Small intestine (tissue), 7 donors: Measurements from ENCODE around the gene CCDC57. TPM values are rescaled to one million over a fixed set of nuclear protein-coding genes. Genes with fewer than 3 reads are reported as not detected.

Source experiments
- DNase-seq, 2 donors: peaks; one replicate each; pipeline versions ENCODE4 v3.0.0 to v3.0.0-alpha.2; 2013
- FAIRE-seq: peaks from 2 replicates; lab custom pipeline; 2012; peaks lifted over from hg19 to GRCh38; lab: Jason Lieb, UNC
- H3K27ac ChIP-seq, 3 donors: one replicate each; pipeline ENCODE4 v1.5.1; 2013; ENCODE audit warnings: low read length in 2 of 3, mild to moderate bottlenecking in 2 of 3, control low read depth in 1 of 3, inconsistent platforms in 1 of 3, low read depth in 1 of 3, moderate library complexity in 1 of 3
- H3K27me3 ChIP-seq, 3 donors: one replicate each; pipeline ENCODE4 v1.6.1; 2013; ENCODE audit warnings: low read length in 3 of 3, inconsistent platforms in 1 of 3; ENCODE audit not compliant: control insufficient read depth in 3 of 3, insufficient read depth in 3 of 3
- H3K36me3 ChIP-seq, 3 donors: one replicate each; pipeline ENCODE4 v1.6.1; 2013; ENCODE audit warnings: low read length in 3 of 3, inconsistent platforms in 1 of 3, low read depth in 1 of 3, mild to moderate bottlenecking in 1 of 3, moderate library complexity in 1 of 3; ENCODE audit not compliant: control insufficient read depth in 3 of 3, insufficient read depth in 2 of 3
- H3K4me1 ChIP-seq, 3 donors: one replicate each; pipeline ENCODE4 v1.6.1; 2013; ENCODE audit warnings: low read length in 2 of 3, inconsistent platforms in 1 of 3, low read depth in 1 of 3, mild to moderate bottlenecking in 1 of 3, moderate library complexity in 1 of 3; ENCODE audit not compliant: control insufficient read depth in 3 of 3, insufficient read depth in 2 of 3
- H3K4me3 ChIP-seq, 3 donors: one replicate each; pipeline ENCODE4 v1.5.1; 2013; ENCODE audit warnings: low read length in 3 of 3, control low read depth in 1 of 3, inconsistent platforms in 1 of 3, low read depth in 1 of 3, mild to moderate bottlenecking in 1 of 3, moderate library complexity in 1 of 3
- H3K9me3 ChIP-seq, 2 donors: one replicate each; pipeline ENCODE4 v1.6.1; 2013; ENCODE audit warnings: low read depth in 1 of 2, low read length in 1 of 2; ENCODE audit not compliant: control insufficient read depth in 2 of 2, insufficient read depth in 1 of 2
- WGBS, 3 donors: extraction: QIAGEN DNeasy Blood & Tissue Kit; methylation state at CpG; one replicate each; pipeline ENCODE4 v1.1.7; 2013; 5-methylcytosine and 5-hydroxymethylcytosine counted together
- polyA plus RNA-seq, 4 donors: library from polyadenylated mRNA; stranded (reverse) in 3 of 4; unstranded in 1 of 4; fragments of 200-250 nt in 3 of 4; fragments of 120-200 nt in 1 of 4; gene quantifications; one replicate each; pipeline versions ENCODE4 v1.2.1 to v1.2.3, GENCODE V29; 2013
- donor health status: healthy with polysubstance abuse.
- donor health status: control.
- donor health status: control.
- donor health status: Bipolar disorder and iron deficiency.
- donor health status: healthy.

The CCDC57 gene
- polyA plus RNA-seq, 4 donors = 36.7 to 97.3 (median 44.6) TPM

- Histone ChIP-seq H3K27me3 (no peaks in the 10 kb centered on the region), H3K4me1 (peaks cover 2 to 9% (median 3%) of the 10 kb centered on the region in 3 donors), H3K9me3 (no peaks in the 10 kb centered on the region), H3K36me3 (peaks cover 9 to 82% (median 18%) of the 10 kb centered on the region in 3 donors), H3K4me3 (no peak overlapping the region), H3K27ac (no peak overlapping the region)
- DNase-seq (no peak), FAIRE-seq (no peak)
- WGBS, 3 donors = 89 to 91% (median 91%) methylated on average over 26 to 28 of the region's 28 CpGs
Measured at GRCh38 chr17:82055965-82056728, 156.5 kb downstream of the CCDC57 start.

DNA sequence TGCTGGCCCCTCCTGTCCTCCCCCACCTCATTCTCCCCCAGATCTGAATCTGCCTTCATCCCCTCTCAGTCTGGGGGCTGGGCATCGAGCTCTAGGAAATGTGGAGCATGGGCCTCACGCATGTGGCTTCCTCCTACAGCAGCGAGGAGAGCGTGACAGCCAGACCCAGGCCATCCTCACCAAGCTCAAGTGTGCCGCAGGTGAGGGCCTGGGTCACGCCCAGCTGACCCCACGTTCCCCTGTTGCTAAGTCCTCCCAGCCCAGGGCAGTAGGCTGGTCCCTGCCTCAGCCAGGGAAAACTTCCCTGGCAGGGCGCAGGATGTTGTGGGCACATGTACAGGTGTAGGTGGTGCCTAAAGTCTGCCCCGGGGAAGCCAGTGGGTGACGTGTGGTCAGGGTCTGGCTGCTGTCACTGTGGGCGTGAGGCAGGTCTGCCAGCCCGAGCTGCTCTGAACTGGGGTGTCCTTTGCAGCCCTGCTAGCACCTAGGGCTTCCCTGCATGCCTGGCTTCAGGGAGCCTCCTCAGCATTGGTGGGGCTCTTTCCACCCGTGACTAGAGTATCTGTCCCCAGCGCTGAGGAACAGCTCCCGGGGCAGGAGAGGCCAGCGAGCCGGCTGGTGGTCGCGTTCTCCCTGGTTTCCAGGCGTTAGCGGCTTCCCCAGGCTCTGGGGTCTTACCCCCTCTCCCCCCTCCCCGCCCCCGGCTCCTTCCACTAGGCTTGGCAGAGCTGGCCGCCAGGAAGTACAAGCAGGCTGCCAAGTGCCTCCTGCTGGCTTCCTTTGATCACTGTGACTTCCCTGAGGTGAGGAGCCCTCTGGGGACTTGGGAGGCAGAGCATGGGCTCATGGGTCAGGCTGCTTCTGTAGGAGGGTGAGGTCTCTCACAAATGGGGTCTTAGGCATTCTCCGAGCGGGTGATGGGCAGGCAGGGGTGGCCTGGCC lies 157.3 kb downstream of the CCDC57 start:
- H3K4me3 ChIP-seq = no peak overlapping the region
- no peaks in the 10 kb centered on the region for H3K9me3 ChIP-seq
- 86 to 89% (median 86%) methylated on average over 17 to 26 of the region's 26 CpGs for WGBS, 3 donors
- H3K27ac ChIP-seq = no peak overlapping the region
- H3K27me3 ChIP-seq = no peaks in the 10 kb centered on the region
- no peak for FAIRE-seq
- peaks cover 2 to 15% (median 4%) of the 10 kb centered on the region in 3 donors for H3K4me1 ChIP-seq
- DNase-seq = no peak
- peaks cover 8 to 76% (median 18%) of the 10 kb centered on the region in 3 donors for H3K36me3 ChIP-seq

DNA sequence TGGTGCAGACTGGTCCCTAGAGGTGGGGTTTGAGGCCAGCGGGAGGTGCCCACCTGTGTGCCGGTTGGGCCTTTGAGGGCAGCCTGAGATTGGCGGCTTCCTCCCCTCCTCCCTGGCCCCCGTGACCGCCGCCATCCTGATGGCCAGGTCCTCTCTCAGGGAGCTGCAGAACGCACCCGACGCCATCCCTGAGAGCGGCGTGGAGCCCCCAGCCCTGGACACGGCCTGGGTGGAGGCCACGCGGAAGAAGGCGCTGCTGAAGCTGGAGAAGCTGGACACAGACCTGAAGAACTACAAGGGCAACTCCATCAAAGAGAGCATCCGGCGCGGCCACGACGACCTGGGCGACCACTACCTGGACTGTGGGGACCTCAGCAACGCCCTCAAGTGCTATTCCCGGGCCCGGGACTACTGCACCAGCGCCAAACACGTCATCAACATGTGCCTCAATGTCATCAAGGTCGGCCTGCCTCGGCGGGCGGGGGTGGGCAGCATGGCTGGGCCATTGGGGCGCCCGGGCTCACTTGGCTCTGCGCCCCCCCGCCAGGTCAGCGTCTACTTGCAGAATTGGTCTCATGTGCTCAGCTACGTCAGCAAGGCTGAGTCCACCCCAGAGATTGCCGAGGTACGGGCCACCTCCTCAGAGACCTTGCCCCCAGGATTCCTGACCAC lies 158.2 kb downstream of the CCDC57 start:
- H3K4me3 ChIP-seq = no peak overlapping the region
- H3K9me3 ChIP-seq = no peaks in the 10 kb centered on the region
- DNase-seq (no peak), FAIRE-seq (no peak)
- H3K27me3 ChIP-seq = no peaks in the 10 kb centered on the region
- no peak overlapping the region for H3K27ac ChIP-seq
- H3K4me1 ChIP-seq = peaks cover 2 to 18% (median 4%) of the 10 kb centered on the region in 3 donors
- peaks cover 2 to 76% (median 18%) of the 10 kb centered on the region in 3 donors for H3K36me3 ChIP-seq
- 92 to 94% (median 93%) methylated on average over 33 to 38 of the region's 38 CpGs for WGBS, 3 donors

GRCh38 chr17:82053556-82054263 lies 158.9 kb downstream of the CCDC57 start:
- peaks cover 2 to 18% (median 4%) of the 10 kb centered on the region in 3 donors for H3K4me1 ChIP-seq
- 95 to 97% (median 95%) methylated on average over 28 of the region's 28 CpGs for WGBS, 3 donors
- FAIRE-seq (no peak), DNase-seq (no peak)
- no peak overlapping the region for H3K27ac ChIP-seq
- H3K36me3 ChIP-seq = peaks cover 2 to 76% (median 16%) of the 10 kb centered on the region in 3 donors
- no peaks in the 10 kb centered on the region for H3K9me3 ChIP-seq
- H3K27me3 ChIP-seq = no peaks in the 10 kb centered on the region
- H3K4me3 ChIP-seq = no peak overlapping the region

GRCh38 chr17:82053130-82053529 lies 159.5 kb downstream of the CCDC57 start:
- no peak for FAIRE-seq
- 90 to 93% (median 91%) methylated on average over 16 to 19 of the region's 19 CpGs for WGBS, 3 donors
- Histone ChIP-seq H3K4me3 (peak overlapping the region in 2 of 3 donors; percentile 64 to 98), H3K9me3 (no peaks in the 10 kb centered on the region), H3K4me1 (peaks cover 2 to 18% (median 4%) of the 10 kb centered on the region in 3 donors), H3K36me3 (peaks cover 2 to 76% (median 17%) of the 10 kb centered on the region in 3 donors), H3K27ac (no peak overlapping the region), H3K27me3 (no peaks in the 10 kb centered on the region)
- DNase-seq = no peak

DNA sequence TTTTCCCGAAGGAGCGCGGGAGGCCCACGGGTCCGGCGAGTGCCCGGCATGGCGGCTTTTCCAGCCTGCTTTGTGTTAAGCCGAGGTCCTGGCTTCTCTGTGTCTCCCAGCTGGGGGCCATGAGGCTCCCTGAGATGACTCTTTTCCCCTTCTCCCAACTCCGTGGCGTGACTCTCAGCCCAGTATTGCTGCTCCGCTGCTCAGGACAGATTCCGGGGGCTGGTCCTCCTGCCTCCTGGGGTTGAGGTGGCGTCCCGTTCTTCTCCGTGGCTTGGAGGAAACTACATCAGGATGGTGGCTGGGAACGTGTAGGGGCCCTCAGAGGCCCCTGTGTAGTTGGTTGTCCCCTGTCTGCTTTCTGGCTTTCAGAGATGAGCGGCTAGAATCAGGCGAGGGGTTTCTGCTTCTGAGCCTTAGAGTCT lies 160.0 kb downstream of the CCDC57 start:
- no peak for FAIRE-seq
- Histone ChIP-seq H3K4me3 (peak overlapping the region; percentile 64 to 98 (median 86)), H3K4me1 (peaks cover 2 to 18% (median 4%) of the 10 kb centered on the region in 3 donors), H3K27me3 (no peaks in the 10 kb centered on the region), H3K36me3 (peaks cover 2 to 76% (median 13%) of the 10 kb centered on the region in 3 donors), H3K9me3 (no peaks in the 10 kb centered on the region), H3K27ac (no peak overlapping the region)
- DNase-seq = no peak
- 15 to 26% (median 20%) methylated on average over 15 to 19 of the region's 19 CpGs for WGBS, 3 donors

DNA sequence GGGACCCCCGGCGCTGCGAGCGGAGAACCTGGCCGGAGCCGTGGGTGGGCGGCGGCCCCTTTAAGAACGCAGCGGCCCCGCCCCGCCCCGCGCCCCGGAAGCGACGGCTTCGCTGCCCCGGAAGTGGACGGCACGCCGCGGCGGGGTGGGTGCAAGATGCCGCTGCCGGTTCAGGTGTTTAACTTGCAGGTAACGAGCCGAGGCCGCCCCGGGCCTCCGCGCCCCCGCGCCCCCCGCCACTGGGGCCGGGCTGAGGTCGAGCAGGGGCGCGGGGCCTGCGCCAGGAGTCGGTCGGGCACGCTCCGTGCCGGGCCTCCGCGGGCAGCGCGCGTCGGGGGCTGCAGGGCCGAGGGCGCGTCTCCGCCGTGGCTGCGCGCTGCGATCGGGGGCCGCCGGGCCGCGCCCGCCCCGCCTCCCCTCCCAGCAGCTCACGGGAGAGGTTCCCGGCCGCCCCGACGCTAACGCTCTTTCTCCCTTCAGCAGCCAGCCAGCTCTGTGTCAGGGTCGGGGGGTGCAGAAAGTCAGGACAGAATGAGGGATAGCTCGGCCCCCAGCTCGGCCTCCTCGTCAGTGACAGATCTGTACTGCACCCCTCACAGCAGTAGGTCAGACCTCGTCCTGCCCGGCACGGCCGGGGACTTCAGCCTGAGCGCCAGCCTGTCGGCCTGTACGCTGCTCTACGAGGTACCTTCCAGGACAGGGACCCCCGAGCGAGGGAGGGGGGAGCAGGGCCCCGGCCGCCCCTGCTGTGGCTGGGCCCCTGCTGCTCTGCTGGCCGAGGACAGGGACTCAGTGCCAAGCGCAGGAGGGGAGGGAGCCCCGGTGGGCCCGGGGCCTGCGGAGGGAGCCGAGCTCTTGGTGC lies 160.6 kb downstream of the CCDC57 start, which contains the start of the genes GPS1 and RFNG:
GPS1 (plus strand) TSS at position 123 of the 862 bp plus-strand sequence; CDS start at position 157, 34 bp downstream.
RFNG (minus strand) TSS at position 36 of the 862 bp plus-strand sequence. CDS start 45 bp downstream, outside the sequence.
- Histone ChIP-seq H3K27ac (peak within 1 kb of the TSS in 2 of 3 donors; percentile 13 to 24), H3K9me3 (no peaks in the 10 kb centered on the region), H3K36me3 (peaks cover 2 to 76% (median 10%) of the 10 kb centered on the region in 3 donors), H3K27me3 (no peaks in the 10 kb centered on the region), H3K4me3 (peak within 1 kb of the TSS; percentile 64 to 98 (median 86)), H3K4me1 (peaks cover 2 to 18% (median 4%) of the 10 kb centered on the region in 3 donors)
- no peak for FAIRE-seq
- 0 to 1% (median 0%) methylated on average over 61 to 94 of the region's 94 CpGs for WGBS, 3 donors
- peak; percentile 75 to 90 for DNase-seq
